Lung (tissue), 12 donors: ENCODE results near the gene C1S. TPM values are rescaled to one million over a fixed set of nuclear protein-coding genes. Genes with fewer than 3 reads are reported as not detected.
A peak's percentile ranks its signal among the peaks of the same experiment; 100 is the strongest.

Experiments
- ATAC-seq: fragments of 200-7000 bp; cut with Tn5 transposase; one replicate; pipeline ENCODE4 v1.9.1; 2020; ENCODE audit warnings: moderate number of reproducible peaks; ENCODE audit not compliant: insufficient read depth, low FRiP score
- DNase-seq, 3 donors: peaks; one replicate each; pipeline ENCODE4 v3.0.0-alpha.2; 2013 to 2017
- H3K27ac ChIP-seq, 2 donors: one replicate each; pipeline ENCODE4 v1.5.1; 2013; ENCODE audit warnings: mild to moderate bottlenecking in 2 of 2, moderate library complexity in 2 of 2, control low read depth in 1 of 2, inconsistent platforms in 1 of 2, low read depth in 1 of 2, low read length in 1 of 2
- H3K27me3 ChIP-seq, 3 donors: one replicate each; pipeline ENCODE4 v1.5.1; 2013; ENCODE audit warnings: low read length in 2 of 3; ENCODE audit not compliant: control insufficient read depth in 3 of 3, insufficient read depth in 3 of 3
- H3K36me3 ChIP-seq, 4 donors: one replicate each; pipeline ENCODE4 v1.5.1; 2013; ENCODE audit warnings: low read length in 4 of 4, mild to moderate bottlenecking in 1 of 4, moderate library complexity in 1 of 4; ENCODE audit not compliant: control insufficient read depth in 4 of 4, insufficient read depth in 4 of 4
- H3K4me1 ChIP-seq, 5 donors: one replicate each; pipeline ENCODE4 v1.5.1; 2013; ENCODE audit warnings: low read length in 5 of 5, mild to moderate bottlenecking in 2 of 5, moderate library complexity in 1 of 5; ENCODE audit not compliant: control insufficient read depth in 5 of 5, insufficient read depth in 5 of 5
- H3K4me3 ChIP-seq: one replicate; pipeline ENCODE4 v1.5.1; 2013; ENCODE audit warnings: mild to moderate bottlenecking, control low read depth, moderate library complexity
- H3K9ac ChIP-seq, 2 donors: one replicate each; pipeline ENCODE4 v1.5.1; 2013; ENCODE audit warnings: low read length in 2 of 2, control low read depth in 1 of 2; ENCODE audit not compliant: insufficient read depth in 1 of 2
- H3K9me3 ChIP-seq, 4 donors: one replicate each; pipeline ENCODE4 v1.5.1; 2013; ENCODE audit warnings: low read length in 3 of 4, mild to moderate bottlenecking in 1 of 4, moderate library complexity in 1 of 4; ENCODE audit not compliant: control insufficient read depth in 4 of 4, insufficient read depth in 3 of 4
- CTCF ChIP-seq: IDR thresholded peaks from 2 replicates; pipeline ENCODE4 v1.5.1; 2012; ENCODE audit warnings: mild to moderate bottlenecking; ENCODE audit errors: control extremely low read depth, extremely low read depth
- WGBS, 2 donors: extraction: QIAGEN DNeasy Blood & Tissue Kit; methylation state at CpG; one replicate each; pipeline ENCODE4 v1.1.7; 2013; 5-methylcytosine and 5-hydroxymethylcytosine counted together
- polyA plus RNA-seq, 2 donors: library from polyadenylated mRNA; stranded (reverse); fragments of 200-250 nt; gene quantifications; one replicate each; pipeline ENCODE4 v1.2.1, GENCODE V29; 2013
- total RNA-seq, 2 donors: library from RNA; depleted of rRNA in 1 of 2; stranded (reverse); fragments of >200 nt in 1 of 2; gene quantifications; one replicate each; pipeline ENCODE4 v1.2.1, GENCODE V29; 2014 to 2021
- donor health status: control.
- donor health status: control.
- donor health status: Bipolar disorder and iron deficiency.
- donor health status: healthy.
- donor health status: DM: yes; HTN: yes; CAD: no.

Gene C1S
- total and polyA plus RNA-seq, 4 donors: 148 to 291 (median 253) TPM

- H3K4me3 ChIP-seq: no peak overlapping the region
- ATAC-seq (no peak), DNase-seq (no peak)
- peak overlapping the region in 1 of 2 donors; percentile 13 for H3K9ac ChIP-seq
- WGBS, 2 donors: 64 to 73% methylated on average over 10 of the region's 10 CpGs
- H3K27ac ChIP-seq: no peak overlapping the region
- H3K27me3 ChIP-seq: peaks cover 0 to 2% (median 0%) of the 10 kb centered on the region in 3 donors
- peaks cover 0 to 13% (median 8%) of the 10 kb centered on the region in 4 donors for H3K36me3 ChIP-seq
- no peaks in the 10 kb centered on the region for H3K9me3 ChIP-seq
- peaks cover 0 to 25% (median 9%) of the 10 kb centered on the region in 5 donors for H3K4me1 ChIP-seq
- no peak for TF ChIP-seq CTCF
These were observed 33.4 kb downstream of the C1S start for GRCh38 chr12:7093892-7094291.

- no peak for DNase-seq
- peaks cover 0 to 15% (median 9%) of the 10 kb centered on the region in 5 donors for H3K4me1 ChIP-seq
- H3K27ac ChIP-seq: no peak overlapping the region
- H3K9ac ChIP-seq: no peak overlapping the region
- H3K27me3 ChIP-seq: peaks cover 0 to 2% (median 0%) of the 10 kb centered on the region in 3 donors
- H3K4me3 ChIP-seq: no peak overlapping the region
- no peak for ATAC-seq
- H3K9me3 ChIP-seq: no peaks in the 10 kb centered on the region
- H3K36me3 ChIP-seq: peaks cover 0 to 12% (median 6%) of the 10 kb centered on the region in 4 donors
- TF ChIP-seq CTCF: no peak
- 82 to 85% methylated on average over 25 to 26 of the region's 26 CpGs for WGBS, 2 donors
These were observed 35.8 kb downstream of the C1S start for GRCh38 chr12:7096006-7096932.

- Histone ChIP-seq H3K36me3 (peaks cover 0 to 12% (median 9%) of the 10 kb centered on the region in 4 donors), H3K9me3 (no peaks in the 10 kb centered on the region), H3K9ac (no peak overlapping the region), H3K4me3 (no peak overlapping the region), H3K27me3 (peaks cover 0 to 2% (median 0%) of the 10 kb centered on the region in 3 donors), H3K4me1 (peaks cover 0 to 8% (median 3%) of the 10 kb centered on the region in 5 donors), H3K27ac (no peak overlapping the region)
- TF ChIP-seq CTCF: no peak
- DNase-seq (no peak), ATAC-seq (no peak)
- WGBS, 2 donors: 88 to 89% methylated on average over 19 of the region's 19 CpGs
These were observed 36.5 kb downstream of the C1S start for GRCh38 chr12:7096979-7097378.
